Stomach (tissue), 9 donors: ENCODE results near the gene GNAI3. TPM values are rescaled to one million over a fixed set of nuclear protein-coding genes. Genes with fewer than 3 reads are reported as not detected.

Experiments
- DNase-seq, 2 donors: peaks; one replicate each; pipeline versions ENCODE4 v3.0.0 to v3.0.0-alpha.2; 2013 to 2019
- H3K27ac ChIP-seq, 5 donors: fragments of 200-600 bp in 4 of 5; sonication (generic) in 4 of 5; one replicate each; pipeline ENCODE4 v1.5.1; 2013 to 2019; ENCODE audit warnings: mild to moderate bottlenecking in 1 of 5, moderate library complexity in 1 of 5
- H3K27me3 ChIP-seq, 3 donors: fragments of 200-600 bp; sonication (generic); one replicate each; pipeline ENCODE4 v1.5.1; 2017 to 2019; ENCODE audit warnings: mixed run types in 1 of 3
- H3K36me3 ChIP-seq, 4 donors: fragments of 200-600 bp; sonication (generic); 1 replicate in 3 of 4; 2 replicates in 1 of 4; pipeline ENCODE4 v1.5.1; 2016 to 2019
- H3K4me1 ChIP-seq, 4 donors: fragments of 200-600 bp; sonication (generic); one replicate each; pipeline ENCODE4 v1.5.1; 2016 to 2019
- H3K4me3 ChIP-seq, 4 donors: fragments of 200-600 bp; sonication (generic) in 3 of 4; one replicate each; pipeline ENCODE4 v1.5.1; 2016 to 2019; ENCODE audit warnings: mild to moderate bottlenecking in 1 of 4
- H3K9me3 ChIP-seq, 4 donors: fragments of 200-600 bp; sonication (generic); one replicate each; pipeline ENCODE4 v1.5.1; 2016 to 2019
- EP300 ChIP-seq: sonication (generic); formaldehyde crosslinking; IDR thresholded peaks from one replicate; pipeline ENCODE4 v1.6.1; 2017; ENCODE audit warnings: antibody characterized with exemption
- POLR2A ChIP-seq, 4 donors: fragments of 450-650 bp; IDR thresholded peaks; one replicate each; pipeline ENCODE4 v1.6.1; 2016; ENCODE audit warnings: antibody characterized with exemption in 4 of 4, control low read depth in 2 of 4, mild to moderate bottlenecking in 1 of 4, moderate library complexity in 1 of 4
- POLR2AphosphoS5 ChIP-seq, 3 donors: sonication (generic); formaldehyde crosslinking; IDR thresholded peaks; one replicate each; pipeline ENCODE4 v1.6.1; 2016; ENCODE audit warnings: antibody characterized with exemption in 3 of 3
- WGBS, 5 donors: extraction: QIAGEN DNeasy Blood & Tissue Kit in 3 of 5; methylation state at CpG; one replicate each; pipeline versions ENCODE4 v1.1.5 to v1.1.7; 2013 to 2018; 5-methylcytosine and 5-hydroxymethylcytosine counted together
- intact Hi-C: fragments of 100-400 bp; cut with DNase I; formaldehyde crosslinking; loops from one replicate; pipeline ENCODE4 v1.15.1; 2023; ENCODE audit warnings: low total_unique reads
- polyA plus RNA-seq, 3 donors: library from polyadenylated mRNA; stranded (reverse); fragments of 200-250 nt; gene quantifications; one replicate each; pipeline ENCODE4 v1.2.3, GENCODE V29; 2013
- total RNA-seq, 5 donors: library from RNA; depleted of rRNA; stranded (reverse); fragments of >200 nt; gene quantifications; one replicate each; pipeline versions ENCODE4 v1.1.0 to v1.2.3, GENCODE V29; 2014 to 2016
- TF ChIP-seq, protein P1 (sequence below), 7 experiments: fragments of 450-650 bp in 4 of 7; fragments of 200-600 bp in 3 of 7; sonication (generic) in 3 of 7; IDR thresholded peaks; one replicate each; pipeline ENCODE4 v1.5.1; 2016 to 2019; ENCODE audit warnings: antibody characterized with exemption in 7 of 7, control low read depth in 2 of 7, mild to moderate bottlenecking in 1 of 7
- donor health status: healthy with polysubstance abuse.
- donor health status: Bipolar disorder and iron deficiency.
- donor health status: healthy.

Gene GNAI3
- total and polyA plus RNA-seq, 8 donors, result 0.58 to 12.7 (median 3.1) TPM

DNA sequence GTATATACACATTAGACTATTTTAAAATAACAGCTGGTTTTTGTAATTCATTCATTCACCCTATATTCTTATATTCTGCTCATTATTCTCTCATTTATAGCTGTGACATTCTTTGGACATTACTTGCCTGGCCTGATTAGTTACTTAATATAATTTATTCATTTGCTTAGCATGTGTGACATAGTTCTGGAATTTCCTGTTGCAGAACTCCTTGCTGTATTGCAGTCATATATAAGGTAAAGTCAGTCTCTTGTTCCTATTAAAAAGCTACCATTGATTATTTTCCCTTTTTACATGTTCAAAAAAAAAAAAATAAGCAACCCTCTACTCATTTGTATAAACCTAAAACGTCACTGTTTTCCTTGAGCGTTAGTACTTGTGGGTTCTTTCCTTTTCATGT lies 47.1 kb downstream of the GNAI3 start:
- intact Hi-C loops, result no loop called here
- DNase-seq, result no peak
- 86 to 94% (median 92%) methylated on average over 2 of the region's 2 CpGs for WGBS, 5 donors
- no peak overlapping the region for H3K4me3 ChIP-seq
- H3K4me1 ChIP-seq, result no peaks in the 10 kb centered on the region
- TF ChIP-seq POLR2AphosphoS5 (IDR thresholded peaks at IDR 0.05) (no peak), EP300 (no peak), POLR2A (IDR thresholded peaks at IDR 0.05) (no peak)
- TF ChIP-seq, protein P1, sequence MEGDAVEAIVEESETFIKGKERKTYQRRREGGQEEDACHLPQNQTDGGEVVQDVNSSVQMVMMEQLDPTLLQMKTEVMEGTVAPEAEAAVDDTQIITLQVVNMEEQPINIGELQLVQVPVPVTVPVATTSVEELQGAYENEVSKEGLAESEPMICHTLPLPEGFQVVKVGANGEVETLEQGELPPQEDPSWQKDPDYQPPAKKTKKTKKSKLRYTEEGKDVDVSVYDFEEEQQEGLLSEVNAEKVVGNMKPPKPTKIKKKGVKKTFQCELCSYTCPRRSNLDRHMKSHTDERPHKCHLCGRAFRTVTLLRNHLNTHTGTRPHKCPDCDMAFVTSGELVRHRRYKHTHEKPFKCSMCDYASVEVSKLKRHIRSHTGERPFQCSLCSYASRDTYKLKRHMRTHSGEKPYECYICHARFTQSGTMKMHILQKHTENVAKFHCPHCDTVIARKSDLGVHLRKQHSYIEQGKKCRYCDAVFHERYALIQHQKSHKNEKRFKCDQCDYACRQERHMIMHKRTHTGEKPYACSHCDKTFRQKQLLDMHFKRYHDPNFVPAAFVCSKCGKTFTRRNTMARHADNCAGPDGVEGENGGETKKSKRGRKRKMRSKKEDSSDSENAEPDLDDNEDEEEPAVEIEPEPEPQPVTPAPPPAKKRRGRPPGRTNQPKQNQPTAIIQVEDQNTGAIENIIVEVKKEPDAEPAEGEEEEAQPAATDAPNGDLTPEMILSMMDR (IDR thresholded peaks at IDR 0.05), result no peak
- no peaks in the 10 kb centered on the region for H3K9me3 ChIP-seq
- H3K27me3 ChIP-seq, result no peaks in the 10 kb centered on the region
- peaks cover 7 to 74% (median 58%) of the 10 kb centered on the region in 4 donors for H3K36me3 ChIP-seq
- no peak overlapping the region for H3K27ac ChIP-seq

DNA sequence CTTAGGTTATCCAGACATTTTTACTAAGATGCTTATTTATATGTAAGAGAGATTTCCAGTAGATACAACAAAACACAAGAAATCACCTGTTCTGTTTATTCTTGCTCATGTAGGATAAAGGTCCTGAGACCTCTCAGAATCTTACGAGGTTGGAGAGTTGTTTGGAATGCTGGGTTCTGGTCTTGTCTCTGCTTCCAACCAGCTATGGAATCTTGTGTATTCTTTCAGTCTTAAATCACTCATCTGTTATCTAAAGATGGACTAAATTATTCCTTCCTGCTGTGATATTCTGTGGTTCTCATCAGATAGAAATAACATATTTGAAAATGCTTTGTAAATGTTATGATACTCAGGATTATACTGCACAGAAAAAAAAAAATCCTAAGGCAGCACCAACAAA lies 49.7 kb downstream of the GNAI3 start:
- 83 to 92% (median 89%) methylated on average over 1 of the region's 1 CpG for WGBS, 5 donors
- no peak for DNase-seq
- no peaks in the 10 kb centered on the region for H3K27me3 ChIP-seq
- H3K36me3 ChIP-seq, result peaks cover 0 to 48% (median 31%) of the 10 kb centered on the region in 4 donors
- H3K27ac ChIP-seq, result no peak overlapping the region
- intact Hi-C loops, result no loop called here
- H3K9me3 ChIP-seq, result no peaks in the 10 kb centered on the region
- no peaks in the 10 kb centered on the region for H3K4me1 ChIP-seq
- H3K4me3 ChIP-seq, result no peak overlapping the region
- TF ChIP-seq, protein P1 (IDR thresholded peaks at IDR 0.05), result no peak
- TF ChIP-seq POLR2A (IDR thresholded peaks at IDR 0.05) (no peak), POLR2AphosphoS5 (IDR thresholded peaks at IDR 0.05) (no peak), EP300 (no peak)

DNA sequence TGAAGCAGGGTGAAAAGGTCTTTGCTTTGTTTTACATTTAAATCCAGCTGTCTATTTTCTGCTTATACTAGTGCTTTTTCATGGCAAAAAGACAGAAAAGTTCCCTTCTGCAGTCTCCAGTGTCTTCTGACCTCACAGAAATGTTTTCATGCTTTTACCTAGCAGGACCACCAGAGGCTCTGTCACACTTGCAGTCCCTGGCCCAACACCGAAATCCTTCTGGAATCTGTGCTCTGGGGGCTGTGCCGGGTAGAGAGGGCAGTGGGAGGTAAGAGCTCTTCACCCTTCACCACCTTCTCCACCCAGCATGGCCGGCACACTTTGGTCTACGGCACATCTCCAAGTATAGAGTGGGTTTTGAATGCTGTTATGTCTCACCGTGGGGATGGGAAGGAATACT lies 50.2 kb downstream of the GNAI3 start:
- Histone ChIP-seq H3K27ac (no peak overlapping the region), H3K4me1 (no peaks in the 10 kb centered on the region), H3K27me3 (no peaks in the 10 kb centered on the region), H3K36me3 (peaks cover 0 to 43% (median 26%) of the 10 kb centered on the region in 4 donors), H3K4me3 (no peak overlapping the region), H3K9me3 (no peaks in the 10 kb centered on the region)
- peak in 1 of 2 donors; percentile 16 for DNase-seq
- no peak for TF ChIP-seq POLR2A (IDR thresholded peaks at IDR 0.05)
- TF ChIP-seq POLR2AphosphoS5 (IDR thresholded peaks at IDR 0.05), result no peak
- TF ChIP-seq, protein P1 (IDR thresholded peaks at IDR 0.05), result no peak
- TF ChIP-seq EP300, result no peak
- intact Hi-C loops, result no loop called here
- WGBS, 5 donors, result 86 to 92% (median 88%) methylated on average over 5 of the region's 5 CpGs

DNA sequence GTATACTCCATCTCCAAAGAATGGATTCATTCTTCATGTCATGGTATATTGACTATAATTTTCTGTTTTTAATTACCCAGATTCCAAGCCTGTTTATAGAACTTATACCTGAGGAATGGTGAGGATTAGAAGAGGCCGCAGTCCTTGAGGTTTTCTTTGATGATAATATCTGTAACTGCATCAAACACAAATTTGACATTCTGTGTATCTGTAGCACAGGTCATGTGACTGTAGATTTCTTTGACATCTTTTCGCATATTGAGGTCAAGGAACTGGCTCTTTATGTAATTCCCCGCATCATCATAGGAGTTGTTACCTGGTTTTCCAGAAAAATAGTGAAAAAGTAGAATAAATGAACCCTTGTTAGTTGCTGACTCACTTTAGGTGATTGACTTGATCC lies 54.8 kb downstream of the GNAI3 start:
- Histone ChIP-seq H3K36me3 (peaks cover 0 to 9% (median 7%) of the 10 kb centered on the region in 4 donors), H3K4me3 (no peak overlapping the region), H3K27me3 (no peaks in the 10 kb centered on the region), H3K4me1 (no peaks in the 10 kb centered on the region), H3K9me3 (no peaks in the 10 kb centered on the region), H3K27ac (no peak overlapping the region)
- intact Hi-C loops, result no loop called here
- no peak for TF ChIP-seq POLR2AphosphoS5 (IDR thresholded peaks at IDR 0.05)
- TF ChIP-seq EP300, result no peak
- TF ChIP-seq, protein P1 (IDR thresholded peaks at IDR 0.05), result no peak
- TF ChIP-seq POLR2A (IDR thresholded peaks at IDR 0.05), result no peak
- 94 to 97% (median 96%) methylated on average over 3 of the region's 3 CpGs for WGBS, 5 donors
- no peak for DNase-seq
